CD4-positive, alpha-beta T cell treated with Interleukin-1 beta for 1 hour (primary cell): ENCODE data around the gene OR4B1.
A peak's percentile ranks its signal among the peaks of the same experiment; 100 is the strongest.
"Not testable (repeated sequence)": the region's sequence is repeated elsewhere in the genome, so short reads cannot be mapped to it uniquely, and the experiment has no call there.

Experiments used
- DNase-seq, 2 donors: peaks; one replicate each; pipeline ENCODE4 v3.0.0-alpha.2; 2020 to 2022

OR4B1 gene

DNA sequence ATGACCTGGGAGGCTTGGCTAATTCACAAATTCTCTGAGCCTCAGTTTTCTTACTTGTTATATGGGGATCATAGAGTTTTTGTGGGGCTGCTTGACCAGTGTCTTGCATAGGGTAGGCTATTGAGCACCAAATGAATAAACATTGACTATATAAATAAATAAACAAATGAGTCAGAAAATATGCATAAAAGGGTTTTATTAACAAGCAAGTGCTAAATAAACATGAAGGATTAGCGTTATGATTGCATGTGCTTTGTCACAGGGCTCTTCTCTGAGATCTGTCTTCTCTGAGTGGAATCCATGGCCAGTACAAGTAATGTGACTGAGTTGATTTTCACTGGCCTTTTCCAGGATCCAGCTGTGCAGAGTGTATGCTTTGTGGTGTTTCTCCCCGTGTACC is at the start of gene OR4B1:
Gene OR4B1, plus strand, starts transcription at position 301 of the 400 bp plus-strand sequence. Its CDS starts 0 bp downstream, at position 301.
- DNase-seq = no peak

GRCh38 chr11:48167380-48167779 is 49.2 kb upstream of the OR4B1 start:
- DNase-seq = no peak

DNA sequence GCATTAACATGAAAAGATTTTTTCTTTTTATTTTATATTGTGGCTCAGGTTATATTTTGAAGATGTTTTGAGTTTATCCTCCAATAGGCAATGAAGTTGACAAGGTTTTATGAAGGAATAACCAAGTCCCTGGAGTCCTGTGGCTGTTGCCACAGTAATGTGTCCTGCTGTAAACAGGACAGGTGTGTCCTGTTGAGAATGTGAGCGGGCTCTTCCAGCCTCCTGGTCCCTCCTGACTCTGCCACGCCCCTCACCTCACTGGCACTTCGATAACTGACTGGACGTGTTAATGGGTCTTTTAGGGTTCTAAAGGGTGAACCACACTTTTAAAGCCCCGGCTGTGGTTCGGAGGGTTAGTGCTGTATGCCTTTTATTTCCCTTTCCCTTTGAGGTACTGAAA is 47.8 kb upstream of the OR4B1 start:
- DNase-seq = no peak

GRCh38 chr11:48169259-48169658 is 47.4 kb upstream of the OR4B1 start:
- no peak for DNase-seq

- DNase-seq = no peak
These were observed 46.9 kb upstream of the OR4B1 start for GRCh38 chr11:48169717-48170116.

GRCh38 chr11:48170241-48171233 is 46.1 kb upstream of the OR4B1 start:
- DNase-seq = no peak

GRCh38 chr11:48172818-48173609 is 43.6 kb upstream of the OR4B1 start:
- peak; percentile 55 to 64 for DNase-seq

GRCh38 chr11:48177661-48178060 is 38.9 kb upstream of the OR4B1 start:
- DNase-seq = no peak

DNA sequence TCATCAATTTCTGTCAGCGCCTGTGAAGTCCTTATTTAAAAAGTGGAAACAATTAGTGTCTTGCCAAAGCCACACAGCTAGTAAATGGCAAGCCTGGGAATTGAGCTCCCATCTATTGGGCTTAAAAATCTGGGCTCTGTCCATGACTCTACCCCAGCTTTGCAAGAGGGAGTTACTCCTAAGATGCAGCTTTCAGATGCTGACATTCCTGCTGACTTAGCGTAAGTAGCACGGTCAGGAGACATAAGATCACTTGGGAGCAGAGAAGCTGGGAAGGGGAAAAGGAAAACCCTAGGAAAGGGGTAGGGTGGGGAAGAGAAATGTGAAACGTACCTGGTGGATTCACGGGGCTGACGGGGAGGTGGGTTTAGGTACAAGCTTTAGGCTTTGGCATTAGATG is 36.0 kb upstream of the OR4B1 start:
- no peak for DNase-seq

DNA sequence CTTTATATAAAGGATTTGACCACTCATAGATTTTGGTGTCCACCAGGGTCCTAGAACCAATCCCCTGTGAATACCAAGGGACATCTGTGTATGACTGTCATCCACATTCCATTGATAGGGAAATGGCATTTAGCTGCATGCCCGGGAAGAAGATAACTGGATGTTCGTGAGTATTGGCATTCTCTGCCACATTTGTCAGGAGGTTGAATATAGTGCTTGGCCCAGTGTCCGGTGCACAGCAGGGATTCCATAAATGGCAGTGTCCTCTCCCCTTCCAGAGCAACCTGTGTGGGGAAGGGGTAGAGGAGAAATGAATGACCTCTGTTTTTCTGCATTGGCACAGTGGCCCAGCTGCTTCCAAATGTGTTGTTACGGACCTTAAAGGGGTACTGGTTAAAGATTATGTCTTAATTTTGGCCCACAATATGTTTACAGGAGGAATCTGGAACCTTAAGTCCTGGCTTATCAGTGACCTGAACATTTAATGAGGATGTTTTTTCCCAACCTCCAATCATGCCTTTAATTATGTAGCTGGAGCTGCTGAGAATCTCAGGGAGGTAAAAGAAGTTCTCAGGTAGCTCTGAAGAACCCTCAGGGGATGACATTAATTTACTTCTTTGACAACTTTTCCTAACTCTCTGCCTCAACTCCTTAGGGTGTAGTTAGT is 33.6 kb upstream of the OR4B1 start:
- no peak for DNase-seq

- DNase-seq = no peak
These were observed 32.2 kb upstream of the OR4B1 start for GRCh38 chr11:48184452-48184851.

DNA sequence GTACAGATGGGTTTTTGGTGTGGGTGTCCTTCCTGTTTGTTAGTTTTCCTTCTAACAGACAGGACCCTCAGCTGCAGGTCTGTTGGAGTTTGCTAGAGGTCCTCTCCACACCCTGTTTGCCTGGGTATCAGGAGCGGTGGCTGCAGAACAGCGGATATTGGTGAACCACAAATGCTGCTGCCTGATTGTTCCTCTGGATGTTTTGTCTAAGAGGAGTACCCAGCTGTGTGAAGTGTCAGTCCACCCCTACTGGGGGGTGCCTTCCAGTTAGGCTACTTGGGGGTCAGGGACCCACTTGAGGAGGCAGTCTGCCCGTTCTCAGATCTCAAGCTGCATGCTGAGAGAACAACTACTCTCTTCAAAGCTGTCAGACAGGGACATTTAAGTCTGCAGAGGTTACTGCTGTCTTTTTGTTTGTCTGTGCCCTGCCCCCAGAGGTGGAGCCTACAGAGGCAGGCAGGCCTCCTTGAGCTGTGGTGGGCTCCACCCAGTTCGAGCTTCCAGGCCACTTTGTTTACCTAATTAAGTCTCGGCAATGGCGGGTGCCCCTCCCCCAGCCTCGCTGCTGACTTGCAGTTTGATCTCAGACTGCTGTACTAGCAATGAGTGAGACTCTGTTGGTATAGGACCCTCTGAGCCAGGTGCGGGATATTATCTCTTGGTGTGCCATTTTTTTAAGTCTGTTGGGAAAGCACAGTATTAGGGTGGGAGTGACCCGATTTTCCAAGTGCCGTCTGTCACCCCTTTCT is 25.5 kb upstream of the OR4B1 start:
- DNase-seq = peak; percentile 8 to 24

DNA sequence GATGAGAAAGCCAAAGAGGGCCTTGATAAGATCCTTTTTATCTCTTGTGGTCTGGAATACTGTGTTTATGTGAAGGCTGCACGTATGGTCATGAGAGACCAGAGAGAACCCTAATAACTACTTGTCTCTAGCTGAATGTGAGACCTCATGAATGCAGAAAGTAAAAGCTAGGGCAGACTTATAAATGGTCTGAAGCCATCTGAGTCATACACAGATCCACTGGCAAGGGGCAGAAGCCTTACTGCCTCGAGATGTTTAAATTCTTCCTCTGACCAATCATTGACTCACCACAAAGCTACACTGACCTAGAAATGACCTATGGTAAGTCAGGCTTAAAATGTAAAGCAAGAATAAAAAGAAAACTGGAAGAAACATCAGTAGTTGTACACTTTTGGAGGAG is 22.7 kb upstream of the OR4B1 start:
- no peak for DNase-seq

GRCh38 chr11:48207881-48208280 is 8.7 kb upstream of the OR4B1 start:
- DNase-seq = no peak

DNA sequence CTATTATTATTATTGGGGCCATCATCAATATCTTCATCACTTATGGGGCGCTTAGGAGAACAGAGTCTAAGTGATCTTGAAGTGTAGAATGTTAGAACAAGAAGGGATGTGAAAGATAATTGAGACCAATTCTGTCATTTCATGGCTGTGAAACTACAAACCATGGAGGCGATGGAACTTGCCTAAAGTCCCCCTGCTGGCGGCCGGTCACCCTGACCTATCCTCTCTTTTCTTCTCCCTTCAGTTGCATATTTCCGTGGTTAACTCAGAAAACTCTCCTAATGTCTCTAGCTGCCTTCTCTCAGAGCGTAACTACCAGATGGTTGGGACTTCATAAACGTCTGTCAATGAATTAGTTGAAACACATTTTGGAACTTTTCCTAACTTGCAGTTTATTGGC is 6.6 kb upstream of the OR4B1 start:
- DNase-seq = no peak

DNA sequence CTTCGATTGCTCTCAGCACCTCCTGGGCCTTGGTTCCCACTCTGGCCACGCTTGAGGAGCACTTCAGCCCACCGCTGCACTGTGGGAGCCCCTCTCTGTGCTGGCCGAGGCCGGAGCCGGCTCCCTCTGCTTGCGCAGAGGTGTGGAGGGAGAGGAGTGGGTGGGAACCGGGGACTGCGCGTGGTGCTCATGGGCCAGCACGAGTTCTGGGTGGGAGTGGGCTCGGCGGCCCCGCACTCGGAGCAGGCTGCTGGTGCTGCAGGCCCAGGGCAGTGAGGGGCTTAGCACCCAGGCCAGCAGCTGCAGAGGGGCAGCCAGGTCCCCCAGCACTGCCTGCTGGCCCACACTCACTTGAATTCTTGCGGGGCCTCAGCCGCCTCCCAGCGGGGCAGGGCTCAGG is 12.2 kb downstream of the OR4B1 start:
- DNase-seq = no peak

GRCh38 chr11:48230057-48230456 is 13.4 kb downstream of the OR4B1 start:
- DNase-seq = not testable (repeated sequence)

DNA sequence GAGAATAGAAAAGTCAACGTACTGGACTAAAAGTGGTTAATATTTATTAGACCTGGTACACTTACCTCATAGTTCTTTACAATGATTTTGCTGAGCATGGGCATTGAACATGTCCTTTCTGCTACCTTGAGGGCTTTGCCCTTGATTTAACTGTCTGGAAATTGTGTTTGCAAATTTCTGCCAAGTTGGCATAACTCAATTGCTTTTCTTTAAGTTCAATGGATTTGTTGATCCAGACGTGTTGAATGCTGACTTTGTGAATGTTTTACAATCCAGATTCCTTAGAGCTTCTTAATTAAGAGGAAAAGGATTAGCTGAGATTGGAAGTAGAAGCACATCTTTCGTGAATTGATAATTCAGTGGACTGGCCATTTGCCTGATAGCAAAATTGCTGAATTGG is 21.1 kb downstream of the OR4B1 start:
- no peak for DNase-seq

GRCh38 chr11:48242501-48242900 is 25.9 kb downstream of the OR4B1 start:
- DNase-seq = no peak

GRCh38 chr11:48244804-48245203 is 28.2 kb downstream of the OR4B1 start, which contains the start of gene OR4X2:
TSS of gene OR4X2 (plus strand) at chr11:48245104. CDS start at chr11:48245104, 0 bp downstream.
- DNase-seq = no peak

GRCh38 chr11:48248902-48249301 is 32.3 kb downstream of the OR4B1 start:
- no peak for DNase-seq

- DNase-seq = no peak
These were observed 45.0 kb downstream of the OR4B1 start for GRCh38 chr11:48261600-48261999.
